Eye (tissue), 1 donor: ENCODE data around the gene PITHD1.
"Not testable (repeated sequence)": the region's sequence is repeated elsewhere in the genome, so short reads cannot be mapped to it uniquely, and the experiment has no call there.

Experiments used
- DNase-seq: peaks from one replicate; pipeline ENCODE4 v3.0.0-alpha.2; 2015

The PITHD1 gene

GRCh38 chr1:23774174-23774880, 3.9 kb upstream of the PITHD1 start:
- no peak for DNase-seq

- no peak for DNase-seq
Measured at GRCh38 chr1:23776217-23776616, 2.0 kb upstream of the PITHD1 start.

- DNase-seq: no peak
Measured at GRCh38 chr1:23779826-23780371, 1.7 kb downstream of the PITHD1 start.

- not testable (repeated sequence) for DNase-seq
Measured at GRCh38 chr1:23783141-23783540, 4.9 kb downstream of the PITHD1 start.

GRCh38 chr1:23784846-23785245, 6.6 kb downstream of the PITHD1 start:
- DNase-seq: no peak

- no peak for DNase-seq
Measured at GRCh38 chr1:23787701-23788100, 9.5 kb downstream of the PITHD1 start.

GRCh38 chr1:23788695-23789094, 10.5 kb downstream of the PITHD1 start:
- DNase-seq: no peak

- DNase-seq: peak; percentile 95
Measured at GRCh38 chr1:23790696-23791515, 12.7 kb downstream of the PITHD1 start, which contains the start of gene LYPLA2. TSS of gene LYPLA2 (plus strand) at chr1:23791145. CDS start at chr1:23792683, 1,538 bp downstream.

- DNase-seq: peak; percentile 43
Measured at GRCh38 chr1:23791516-23792047, 13.4 kb downstream of the PITHD1 start.

GRCh38 chr1:23792151-23792945, 14.1 kb downstream of the PITHD1 start:
- no peak for DNase-seq

GRCh38 chr1:23793018-23793781, 15.0 kb downstream of the PITHD1 start:
- no peak for DNase-seq

- DNase-seq: no peak
Measured at GRCh38 chr1:23793861-23794731, 15.9 kb downstream of the PITHD1 start.

- not testable (repeated sequence) for DNase-seq
Measured at GRCh38 chr1:23794732-23795182, 16.5 kb downstream of the PITHD1 start.

- DNase-seq: no peak
Measured at GRCh38 chr1:23795676-23796465, 17.7 kb downstream of the PITHD1 start.

- no peak for DNase-seq
Measured at GRCh38 chr1:23796466-23797271, 18.5 kb downstream of the PITHD1 start.

GRCh38 chr1:23797478-23798448, 19.5 kb downstream of the PITHD1 start:
- no peak for DNase-seq

- DNase-seq: no peak
Measured at GRCh38 chr1:23798662-23799142, 20.5 kb downstream of the PITHD1 start.

- DNase-seq: no peak
Measured at GRCh38 chr1:23799255-23799569, 21.0 kb downstream of the PITHD1 start.
